ENCODE data around the gene HBB.

Gene HBB

DNA sequence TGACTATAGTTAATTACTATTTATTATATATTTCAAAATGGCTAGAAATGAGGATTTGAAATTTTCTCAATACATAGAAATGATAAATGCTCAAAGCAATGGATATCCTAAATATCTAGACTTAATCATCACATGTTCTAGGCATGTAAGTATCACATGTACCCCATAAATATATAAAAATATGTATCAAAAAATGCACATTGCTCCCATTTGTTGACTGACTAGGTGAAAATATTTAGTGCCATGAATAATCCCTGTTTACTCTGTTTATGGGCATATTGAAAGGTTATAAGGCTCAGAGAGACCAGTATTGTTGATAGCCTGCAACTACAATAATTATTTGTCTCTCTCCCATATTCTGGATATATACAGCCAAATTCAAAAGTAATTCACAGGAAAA is 39.7 kb upstream of the HBB start:
- TF ChIP-seq, protein P1, sequence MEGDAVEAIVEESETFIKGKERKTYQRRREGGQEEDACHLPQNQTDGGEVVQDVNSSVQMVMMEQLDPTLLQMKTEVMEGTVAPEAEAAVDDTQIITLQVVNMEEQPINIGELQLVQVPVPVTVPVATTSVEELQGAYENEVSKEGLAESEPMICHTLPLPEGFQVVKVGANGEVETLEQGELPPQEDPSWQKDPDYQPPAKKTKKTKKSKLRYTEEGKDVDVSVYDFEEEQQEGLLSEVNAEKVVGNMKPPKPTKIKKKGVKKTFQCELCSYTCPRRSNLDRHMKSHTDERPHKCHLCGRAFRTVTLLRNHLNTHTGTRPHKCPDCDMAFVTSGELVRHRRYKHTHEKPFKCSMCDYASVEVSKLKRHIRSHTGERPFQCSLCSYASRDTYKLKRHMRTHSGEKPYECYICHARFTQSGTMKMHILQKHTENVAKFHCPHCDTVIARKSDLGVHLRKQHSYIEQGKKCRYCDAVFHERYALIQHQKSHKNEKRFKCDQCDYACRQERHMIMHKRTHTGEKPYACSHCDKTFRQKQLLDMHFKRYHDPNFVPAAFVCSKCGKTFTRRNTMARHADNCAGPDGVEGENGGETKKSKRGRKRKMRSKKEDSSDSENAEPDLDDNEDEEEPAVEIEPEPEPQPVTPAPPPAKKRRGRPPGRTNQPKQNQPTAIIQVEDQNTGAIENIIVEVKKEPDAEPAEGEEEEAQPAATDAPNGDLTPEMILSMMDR (IDR thresholded peaks at IDR 0.05; ENCODE audit: borderline replicate concordance, extremely low read depth, low read length, poor library complexity, severe bottlenecking) = no peak
- TF ChIP-seq EZH2 (IDR thresholded peaks at IDR 0.05; ENCODE audit: borderline replicate concordance, low read depth, low read length, severe bottlenecking) = no peak
- no peak for DNase-seq
- Histone ChIP-seq H3K9ac (ENCODE audit: low read depth, low read length) (no peak overlapping the region), H2AFZ (ENCODE audit: low read depth, low read length) (no peak overlapping the region), H3K27me3 (ENCODE audit: insufficient read depth, low read length, poor library complexity) (peaks cover 6% of the 10 kb centered on the region), H3K79me2 (ENCODE audit: insufficient read depth, low read length) (no peaks in the 10 kb centered on the region), H3K4me1 (ENCODE audit: insufficient read depth, low read length) (no peaks in the 10 kb centered on the region), H3K36me3 (ENCODE audit: insufficient read depth, low read length) (no peaks in the 10 kb centered on the region), H3K4me3 (ENCODE audit: low read depth in 1 of 2, low read length in 2 of 2) (no peak overlapping the region), H3K4me2 (ENCODE audit: insufficient read depth, low read length) (no peak overlapping the region), H3K9me3 (ENCODE audit: insufficient read depth, low read length, severe bottlenecking) (no peaks in the 10 kb centered on the region), H3K27ac (ENCODE audit: low read length) (no peak overlapping the region), H4K20me1 (ENCODE audit: insufficient read depth, low read length) (no peaks in the 10 kb centered on the region)
- no peak for ATAC-seq (ENCODE audit: insufficient read depth, low read depth)

DNA sequence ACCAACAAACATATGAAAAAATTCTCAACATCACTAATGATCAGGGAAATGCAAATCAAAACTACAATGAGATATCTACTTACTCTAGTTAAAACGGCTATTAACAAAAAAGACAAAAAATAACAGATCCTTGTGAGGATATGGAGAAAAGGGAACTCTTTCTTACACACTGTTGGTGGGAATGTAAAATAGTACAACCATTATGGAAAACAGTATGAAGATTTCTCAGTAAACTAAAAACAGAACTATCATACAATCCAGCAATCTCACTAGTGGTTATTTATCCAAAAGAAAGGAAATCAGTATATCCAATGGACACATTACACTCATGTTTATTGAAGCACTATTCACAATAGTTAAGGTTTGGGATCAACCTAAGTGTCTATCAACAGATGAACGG is 39.0 kb upstream of the HBB start:
- no peak overlapping the region for H3K9ac ChIP-seq (ENCODE audit: low read depth, low read length)
- no peak for ATAC-seq (ENCODE audit: insufficient read depth, low read depth)
- no peak overlapping the region for H3K27ac ChIP-seq (ENCODE audit: low read length)
- H2AFZ ChIP-seq (ENCODE audit: low read depth, low read length) = no peak overlapping the region
- H3K9me3 ChIP-seq (ENCODE audit: insufficient read depth, low read length, severe bottlenecking) = no peaks in the 10 kb centered on the region
- H3K79me2 ChIP-seq (ENCODE audit: insufficient read depth, low read length) = no peaks in the 10 kb centered on the region
- H3K4me2 ChIP-seq (ENCODE audit: insufficient read depth, low read length) = no peak overlapping the region
- H3K27me3 ChIP-seq (ENCODE audit: insufficient read depth, low read length, poor library complexity) = peaks cover 6% of the 10 kb centered on the region
- TF ChIP-seq EZH2 (IDR thresholded peaks at IDR 0.05; ENCODE audit: borderline replicate concordance, low read depth, low read length, severe bottlenecking) = no peak
- TF ChIP-seq, protein P1 (IDR thresholded peaks at IDR 0.05; ENCODE audit: borderline replicate concordance, extremely low read depth, low read length, poor library complexity, severe bottlenecking) = no peak
- no peaks in the 10 kb centered on the region for H4K20me1 ChIP-seq (ENCODE audit: insufficient read depth, low read length)
- no peak for DNase-seq
- H3K36me3 ChIP-seq (ENCODE audit: insufficient read depth, low read length) = no peaks in the 10 kb centered on the region
- no peaks in the 10 kb centered on the region for H3K4me1 ChIP-seq (ENCODE audit: insufficient read depth, low read length)
- no peak overlapping the region for H3K4me3 ChIP-seq (ENCODE audit: low read depth in 1 of 2, low read length in 2 of 2)

- Histone ChIP-seq H3K27me3 (ENCODE audit: insufficient read depth, low read length, poor library complexity) (no peaks in the 10 kb centered on the region), H3K79me2 (ENCODE audit: insufficient read depth, low read length) (no peaks in the 10 kb centered on the region), H3K4me1 (ENCODE audit: insufficient read depth, low read length) (no peaks in the 10 kb centered on the region), H4K20me1 (ENCODE audit: insufficient read depth, low read length) (no peaks in the 10 kb centered on the region), H3K4me2 (ENCODE audit: insufficient read depth, low read length) (no peak overlapping the region), H2AFZ (ENCODE audit: low read depth, low read length) (no peak overlapping the region), H3K9ac (ENCODE audit: low read depth, low read length) (no peak overlapping the region), H3K4me3 (ENCODE audit: low read depth in 1 of 2, low read length in 2 of 2) (no peak overlapping the region), H3K36me3 (ENCODE audit: insufficient read depth, low read length) (no peaks in the 10 kb centered on the region), H3K9me3 (ENCODE audit: insufficient read depth, low read length, severe bottlenecking) (no peaks in the 10 kb centered on the region), H3K27ac (ENCODE audit: low read length) (no peak overlapping the region)
- ATAC-seq (ENCODE audit: insufficient read depth, low read depth) = no peak
- TF ChIP-seq, protein P1 (IDR thresholded peaks at IDR 0.05; ENCODE audit: borderline replicate concordance, extremely low read depth, low read length, poor library complexity, severe bottlenecking) = no peak
- no peak for TF ChIP-seq EZH2 (IDR thresholded peaks at IDR 0.05; ENCODE audit: borderline replicate concordance, low read depth, low read length, severe bottlenecking)
- DNase-seq = no peak
These were observed 31.8 kb upstream of the HBB start for GRCh38 chr11:5258543-5259262.

All from DND-41 (cell line).